NCI-H69 (cell line): ENCODE data around the gene LITAFD.
"Not testable (repeated sequence)": the region's sequence is repeated elsewhere in the genome, so short reads cannot be mapped to it uniquely, and the experiment has no call there.

Experiments used
- DNase-seq: peaks from one replicate; lab custom pipeline; 2025; lab: John Stamatoyannopoulos, UW

The LITAFD gene

DNA sequence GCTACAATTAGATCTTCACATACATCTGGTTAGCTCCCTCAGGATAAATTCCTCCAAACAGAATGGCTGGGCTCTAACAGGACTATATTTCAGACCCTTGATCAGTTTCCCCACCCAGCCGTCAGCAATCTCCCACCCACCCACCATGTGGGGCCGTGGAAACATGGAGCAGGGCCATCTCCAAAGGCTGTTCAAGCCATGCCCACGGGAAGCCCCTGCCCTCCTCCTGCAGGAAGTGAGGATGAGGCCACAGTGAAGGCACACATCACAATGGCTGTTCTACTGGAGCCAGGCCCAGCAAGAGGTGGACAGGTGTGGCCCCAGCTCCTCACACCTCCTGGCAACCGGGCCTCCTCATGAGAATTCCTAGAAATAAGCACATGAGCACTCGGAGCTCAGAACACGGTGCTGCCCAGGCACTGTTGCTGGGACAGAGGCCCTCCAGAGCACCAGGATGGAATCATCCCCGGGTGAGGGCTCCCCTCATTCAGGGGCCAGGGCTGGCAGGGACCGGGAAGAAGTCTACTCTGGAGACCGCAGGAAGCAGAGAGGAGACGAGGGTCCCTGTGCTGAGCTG lies at the start of gene LITAFD:
Gene LITAFD (plus strand): TSS at position 311 of the 577 bp plus-strand sequence. CDS start 2,005 bp downstream, outside the sequence.
- no peak for DNase-seq

DNA sequence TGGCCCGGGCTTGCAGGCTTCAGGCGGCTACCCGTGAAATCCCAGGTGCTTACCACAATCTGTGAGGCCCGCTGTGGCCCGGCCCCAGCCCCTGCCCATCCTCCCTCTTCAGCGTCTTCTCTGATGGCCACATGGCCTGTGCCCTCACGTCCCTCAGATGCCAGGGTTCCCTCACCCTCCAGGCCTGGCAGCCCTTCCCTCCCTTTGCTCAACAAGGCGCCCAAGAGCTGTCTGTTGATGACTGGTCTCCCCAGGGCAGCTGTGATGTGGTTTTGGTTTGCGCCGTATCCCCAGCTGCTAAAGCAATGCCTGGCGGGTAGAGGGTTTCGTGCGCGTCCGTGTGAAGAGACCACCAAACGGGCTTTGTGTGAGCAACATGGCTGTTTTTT lies 49.4 kb upstream of the LITAFD start:
- DNase-seq, result no peak

DNA sequence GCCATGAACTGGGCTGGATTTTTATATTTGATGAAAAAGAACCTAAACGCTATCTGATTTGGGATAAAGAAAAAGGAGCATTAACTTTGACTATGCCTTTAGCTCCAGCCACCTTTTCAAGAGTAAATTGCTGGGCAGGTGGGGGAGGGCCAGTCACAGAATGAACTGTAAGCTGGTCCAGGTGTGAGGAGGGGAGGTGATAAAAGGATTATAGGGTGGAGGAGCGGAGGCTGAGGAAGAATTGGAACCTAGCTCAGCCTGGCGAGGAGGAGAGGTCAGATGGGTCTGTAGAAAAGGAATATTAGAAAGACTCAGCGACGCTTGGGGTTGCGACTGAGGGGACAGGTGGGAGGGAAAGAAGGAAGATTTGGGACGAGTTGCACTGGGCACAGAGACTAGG lies 45.4 kb upstream of the LITAFD start:
- DNase-seq, result not testable (repeated sequence)

DNA sequence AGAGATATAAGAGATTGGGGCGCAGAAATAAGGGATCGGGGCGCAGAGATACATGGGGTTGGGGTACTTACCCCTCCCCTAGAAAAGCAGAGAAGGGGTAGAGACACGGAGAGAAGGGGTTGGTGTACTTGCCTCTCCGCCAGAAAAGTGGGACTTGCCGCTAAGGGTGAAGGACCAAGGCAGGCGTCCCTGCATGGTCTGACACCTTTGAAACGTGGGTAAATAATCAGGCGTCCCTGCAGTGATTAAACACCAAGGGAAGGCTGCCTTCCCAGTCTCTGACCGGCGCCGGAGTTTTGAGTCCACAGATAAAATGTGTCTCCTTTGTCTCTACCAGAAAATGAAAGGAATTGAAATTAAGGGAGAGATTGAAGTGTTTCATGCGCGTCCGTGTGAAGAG lies 44.6 kb upstream of the LITAFD start:
- not testable (repeated sequence) for DNase-seq

DNA sequence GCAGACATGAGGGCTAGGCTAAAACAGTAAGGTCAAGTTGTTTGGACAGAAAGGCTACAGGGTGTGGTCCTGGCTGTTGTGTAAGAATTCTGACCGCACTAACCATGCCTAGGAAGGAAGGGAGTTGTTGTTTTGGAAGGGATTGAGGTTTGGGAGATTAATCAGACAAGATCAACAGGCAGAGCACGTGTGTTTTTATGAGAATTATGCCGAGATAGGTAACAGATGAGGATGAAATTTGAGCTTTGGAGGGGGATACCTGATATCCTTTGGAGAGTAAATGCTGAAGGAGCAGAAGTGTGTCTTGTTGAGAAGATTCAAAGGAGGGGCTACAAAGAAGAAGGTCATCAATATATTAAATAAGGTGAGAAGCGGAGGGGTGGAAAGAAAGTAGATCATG lies 40.1 kb upstream of the LITAFD start:
- not testable (repeated sequence) for DNase-seq

DNA sequence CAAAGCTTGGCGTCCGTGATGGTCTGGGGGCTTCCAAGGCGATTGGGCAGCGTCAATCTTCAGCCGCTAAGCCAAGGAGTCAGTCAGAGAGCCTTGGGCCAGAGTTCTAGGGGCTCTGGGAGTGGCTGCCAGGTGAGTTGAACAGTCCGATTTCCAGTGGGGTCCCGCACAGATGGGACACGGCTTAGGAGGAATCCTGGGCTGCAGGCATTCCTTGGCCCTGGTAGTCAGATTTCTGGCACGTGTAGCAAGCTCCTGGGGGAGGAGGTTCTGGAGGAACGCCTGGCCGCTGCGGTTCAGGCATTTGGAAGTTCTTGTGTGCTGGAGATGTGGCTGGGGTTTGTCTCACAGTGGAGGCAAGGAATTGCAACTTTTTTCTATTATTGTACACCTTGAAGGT lies 38.9 kb upstream of the LITAFD start:
- not testable (repeated sequence) for DNase-seq

DNA sequence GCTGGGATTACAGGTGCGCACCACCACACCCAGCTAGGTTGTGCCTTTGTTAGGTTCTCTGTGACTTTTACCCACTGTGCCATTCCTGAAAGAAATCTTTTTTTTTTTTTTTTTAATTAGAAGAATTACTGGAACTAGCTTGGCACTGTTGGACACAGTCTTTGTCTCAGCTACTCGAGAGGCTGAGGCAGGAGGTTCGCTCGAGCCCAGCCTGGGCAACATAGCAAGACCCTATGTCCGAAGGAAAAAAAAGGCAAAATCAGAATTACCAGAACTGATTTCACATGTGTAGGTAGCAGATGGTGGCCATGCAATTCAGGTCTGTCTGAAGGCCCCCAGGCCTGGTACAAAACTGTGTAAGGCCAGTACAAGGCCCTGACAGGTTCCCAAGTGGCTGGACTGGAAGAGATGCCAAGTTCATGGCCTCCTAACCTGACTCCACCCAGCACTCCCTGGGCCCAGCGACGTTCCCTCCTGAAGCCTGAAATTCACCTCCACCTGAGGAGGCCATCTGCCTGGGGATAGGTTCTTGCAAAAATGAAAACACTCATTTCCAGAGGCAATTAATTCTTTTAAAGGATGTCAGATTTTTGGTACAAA lies 36.4 kb upstream of the LITAFD start:
- DNase-seq, result no peak

DNA sequence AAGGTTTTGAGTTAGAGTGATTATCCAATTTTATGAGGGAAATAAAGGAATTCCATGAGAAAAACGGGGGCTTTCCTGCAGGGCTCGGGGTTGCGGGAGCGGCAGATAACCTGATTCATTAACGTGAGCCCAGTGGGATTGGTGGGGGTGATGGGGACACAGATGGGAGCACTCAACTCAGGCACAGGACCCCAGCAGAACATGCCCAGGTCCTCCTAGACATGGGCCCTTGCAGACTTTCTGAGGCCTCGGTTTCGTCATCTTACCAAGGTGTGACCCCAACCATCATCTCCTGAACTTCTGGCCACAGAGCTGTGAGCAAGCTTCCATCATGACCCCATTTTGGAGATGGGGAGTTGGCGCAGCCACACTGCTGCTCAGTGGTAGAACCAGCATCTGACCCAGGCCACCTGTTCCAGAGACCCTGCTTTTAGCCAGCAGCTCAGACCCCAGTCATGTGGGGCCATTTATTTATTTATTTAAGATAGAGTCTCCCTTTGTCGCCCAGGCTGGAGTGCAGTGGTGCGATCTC lies 35.7 kb upstream of the LITAFD start:
- DNase-seq, result no peak

DNA sequence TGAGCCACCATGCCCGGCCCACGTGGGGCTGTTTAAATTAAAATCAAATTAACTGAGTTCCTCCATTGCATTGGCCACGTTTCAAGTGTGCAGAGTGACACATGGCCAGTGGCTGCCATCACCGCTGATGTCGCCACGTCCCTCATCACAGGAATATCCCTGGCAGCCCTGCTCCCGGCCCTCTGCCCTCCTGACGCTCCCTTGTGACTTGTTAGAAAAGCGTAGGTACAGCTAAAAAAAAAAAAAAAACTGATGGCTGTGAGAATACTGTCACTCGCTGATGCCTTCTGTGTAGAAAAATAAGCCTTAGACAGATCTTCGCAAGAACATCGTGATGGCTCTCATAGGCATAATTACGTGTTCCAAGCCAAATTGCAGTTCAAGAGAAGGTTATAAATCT lies 35.0 kb upstream of the LITAFD start:
- no peak for DNase-seq

DNA sequence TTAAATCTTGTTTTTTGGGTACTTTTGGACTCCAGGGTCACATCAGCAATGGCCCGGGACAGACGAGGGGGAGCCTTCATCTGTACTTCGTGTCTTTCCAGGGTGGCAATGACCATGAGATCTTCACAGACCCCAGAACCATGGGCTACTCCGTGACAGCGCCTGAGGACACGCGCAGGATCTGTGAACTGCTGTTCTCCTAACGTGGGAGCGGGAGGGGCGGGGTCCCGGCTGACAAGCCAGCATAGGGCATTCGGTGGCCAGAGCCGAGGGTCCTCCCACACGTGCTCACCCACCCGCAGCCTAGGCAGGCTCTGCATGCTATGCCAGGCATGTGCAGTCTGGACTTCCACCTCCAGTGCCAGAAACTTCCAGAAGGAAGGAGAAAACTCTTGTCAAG lies 34.5 kb upstream of the LITAFD start:
- DNase-seq, result no peak

DNA sequence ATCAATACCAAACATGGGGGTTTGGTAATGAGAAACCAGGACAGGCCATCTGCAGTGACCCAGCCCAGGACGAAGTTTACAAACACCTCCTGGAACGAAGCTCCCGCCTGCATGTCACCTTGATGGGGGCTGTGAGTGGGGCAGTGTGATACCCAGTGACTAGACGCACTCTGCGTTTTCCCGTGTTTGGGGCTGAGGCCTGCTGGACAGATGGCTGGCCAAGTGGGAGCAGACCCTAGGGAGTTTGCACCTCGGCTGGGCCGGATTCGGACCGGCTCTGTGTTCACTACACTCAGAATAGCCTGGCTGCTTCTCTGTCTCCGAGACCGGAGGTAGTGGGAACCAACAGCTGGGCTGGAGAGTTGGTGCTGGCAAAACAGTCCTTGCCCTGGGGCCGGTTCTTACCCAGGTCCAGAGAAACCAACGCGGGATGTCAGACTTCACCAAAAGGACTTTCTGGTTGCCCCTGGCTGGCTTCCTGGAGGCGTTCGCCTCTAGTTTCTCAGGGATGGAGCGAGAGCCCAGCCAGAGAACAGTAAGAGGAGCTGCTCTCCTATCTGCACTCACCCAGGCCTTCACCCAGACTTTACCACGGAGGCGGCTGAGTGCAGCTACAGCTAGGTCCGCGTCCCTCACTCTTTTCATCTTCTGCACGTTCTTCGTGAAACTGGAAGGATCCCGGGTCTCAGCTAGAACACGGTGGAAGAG lies 33.8 kb upstream of the LITAFD start:
- DNase-seq, result no peak

DNA sequence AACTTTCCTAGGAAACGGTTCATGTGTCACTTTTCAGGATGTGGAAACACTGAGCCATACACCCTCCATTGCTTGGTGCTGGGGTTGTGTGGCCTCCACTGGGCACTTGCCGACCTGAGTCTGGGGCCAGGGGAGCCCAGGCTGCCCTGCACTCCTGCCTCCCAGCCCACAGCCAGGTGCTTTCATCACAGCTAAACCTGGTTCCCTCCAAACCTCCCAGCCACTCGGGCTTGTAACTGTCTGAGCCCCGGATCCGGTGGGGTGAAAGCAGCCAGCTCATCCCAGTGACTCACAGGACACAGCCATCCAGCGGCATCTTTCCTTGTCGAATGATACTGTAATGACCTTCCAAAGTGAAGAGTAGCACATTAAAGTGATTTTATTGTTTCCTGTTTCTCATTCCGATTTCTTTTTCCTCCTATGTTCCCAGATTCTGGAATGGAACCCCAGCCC lies 33.2 kb upstream of the LITAFD start:
- no peak for DNase-seq

DNA sequence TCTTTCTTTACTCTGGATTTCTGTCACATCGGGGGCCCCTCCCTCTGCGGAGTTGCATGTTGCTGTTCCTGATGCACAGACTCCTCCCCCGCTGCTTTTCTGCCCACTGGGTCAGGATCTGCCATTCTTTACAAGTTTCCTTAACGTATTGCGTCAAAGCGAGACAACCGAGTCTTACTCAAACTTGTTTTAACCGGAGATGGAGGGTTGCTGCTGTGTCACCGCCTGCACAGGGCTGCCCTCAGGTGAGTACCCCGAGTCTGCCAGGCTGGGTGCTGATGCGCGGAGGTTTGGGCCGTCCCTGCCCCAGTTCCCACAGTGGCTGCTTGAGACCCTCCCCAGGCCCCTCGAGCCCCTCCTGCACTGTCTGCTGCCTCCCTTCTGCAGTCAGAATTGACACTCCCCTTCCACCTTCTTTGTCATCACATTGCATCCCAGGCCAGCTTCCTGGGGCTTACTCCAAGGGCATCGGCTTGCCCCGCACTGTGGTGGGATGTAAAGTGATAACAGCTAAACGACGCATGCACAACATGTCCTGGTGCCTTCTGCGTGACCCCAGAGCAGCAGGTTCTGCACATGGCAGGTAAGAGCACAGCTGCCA lies 32.6 kb upstream of the LITAFD start:
- DNase-seq, result no peak

DNA sequence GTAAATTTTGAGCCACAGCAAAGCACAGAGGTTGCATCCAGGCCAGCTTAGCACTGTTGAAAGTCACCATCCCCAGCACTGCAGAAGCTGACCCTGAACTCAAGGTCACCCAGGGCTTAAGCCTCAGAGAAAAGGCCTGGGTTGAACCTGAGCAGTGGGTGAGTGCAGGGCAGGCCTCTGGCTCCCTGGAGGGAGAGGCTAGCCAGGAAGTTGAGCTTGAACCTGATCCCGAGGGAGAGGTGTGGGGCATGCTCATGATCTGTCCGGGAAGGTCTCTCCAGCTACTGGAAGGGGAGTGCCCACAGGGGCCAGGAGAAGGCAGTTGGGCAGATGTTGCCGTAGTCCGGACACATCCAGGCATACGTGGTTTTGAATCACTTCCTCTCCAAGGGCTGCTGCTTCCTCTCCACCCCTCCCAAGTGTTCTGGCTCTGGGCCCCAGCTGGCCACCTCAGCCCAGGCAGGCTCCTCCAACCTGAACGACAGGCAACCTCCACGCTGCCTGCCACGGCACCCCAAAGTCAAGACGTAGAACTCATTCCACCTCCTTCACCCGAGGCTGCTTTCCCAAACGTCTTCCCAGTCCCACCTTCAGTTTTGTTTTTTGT lies 31.8 kb upstream of the LITAFD start:
- no peak for DNase-seq

DNA sequence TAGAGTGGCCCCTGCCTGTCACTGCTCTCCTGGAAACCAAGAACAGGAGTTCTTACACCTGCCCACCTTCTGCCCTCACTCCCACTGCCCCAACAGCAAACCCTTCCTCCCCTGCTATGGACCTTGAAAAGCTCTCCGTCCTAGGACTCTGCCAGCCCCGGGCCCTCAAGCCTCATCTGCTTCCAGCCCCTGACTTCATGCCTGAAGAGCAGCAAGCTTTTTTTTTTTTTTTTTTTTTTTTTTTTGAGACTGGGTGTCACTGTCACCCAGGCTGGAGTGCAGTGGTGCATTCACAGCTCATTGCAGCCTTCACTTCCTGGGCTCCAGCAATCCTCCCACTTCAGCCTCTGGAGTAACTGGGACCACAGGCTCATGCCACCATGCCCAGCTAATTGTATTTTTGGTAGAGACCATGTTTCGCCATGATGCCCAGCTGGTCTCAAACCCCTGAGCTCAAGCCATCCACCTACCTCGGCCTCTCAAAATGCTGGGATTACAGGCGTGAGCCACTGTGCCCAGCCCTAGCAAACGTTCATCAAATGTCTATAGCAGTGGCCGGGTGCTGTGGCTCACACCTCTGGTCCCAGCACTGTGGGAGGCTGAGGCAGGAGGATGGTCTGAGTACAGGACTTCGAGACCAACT lies 30.3 kb upstream of the LITAFD start:
- no peak for DNase-seq

DNA sequence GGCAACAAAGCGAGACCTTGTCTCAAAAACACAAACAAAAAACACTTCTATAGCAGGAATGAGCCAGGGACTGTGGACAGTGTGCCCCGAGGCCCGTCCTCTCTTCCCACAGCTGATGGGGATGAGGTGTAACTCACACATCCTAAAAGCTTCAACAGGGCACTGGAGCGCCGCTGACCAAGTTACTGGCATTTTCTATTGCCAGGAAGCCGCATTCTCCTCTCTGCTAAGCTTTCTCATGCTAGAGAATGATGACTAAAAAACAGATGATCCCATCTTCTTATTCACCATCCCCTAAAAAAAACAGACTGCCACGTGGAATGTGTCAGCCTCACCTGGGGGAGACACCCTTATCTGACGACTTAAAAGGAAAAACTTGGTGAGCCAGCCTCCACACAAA lies 29.6 kb upstream of the LITAFD start:
- no peak for DNase-seq

DNA sequence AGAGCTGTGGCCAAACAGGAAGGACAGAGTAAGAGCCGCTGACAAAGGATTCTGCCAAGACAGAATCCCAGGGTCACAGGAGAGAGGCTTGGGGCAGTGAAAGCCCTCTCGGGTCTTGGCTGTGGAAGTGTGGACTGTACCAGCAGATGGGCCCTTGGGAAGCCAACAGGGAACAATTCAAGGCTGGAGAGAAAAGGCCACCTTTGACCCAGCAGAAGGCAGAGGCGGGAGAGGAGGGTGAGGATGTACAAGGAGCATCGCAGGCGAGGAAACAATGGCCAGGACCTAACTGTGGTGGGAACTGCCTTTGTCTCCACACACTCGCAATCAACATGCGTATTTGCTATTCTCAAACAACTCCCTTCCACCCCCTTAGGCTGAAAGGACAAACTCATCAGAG lies 29.0 kb upstream of the LITAFD start:
- no peak for DNase-seq

DNA sequence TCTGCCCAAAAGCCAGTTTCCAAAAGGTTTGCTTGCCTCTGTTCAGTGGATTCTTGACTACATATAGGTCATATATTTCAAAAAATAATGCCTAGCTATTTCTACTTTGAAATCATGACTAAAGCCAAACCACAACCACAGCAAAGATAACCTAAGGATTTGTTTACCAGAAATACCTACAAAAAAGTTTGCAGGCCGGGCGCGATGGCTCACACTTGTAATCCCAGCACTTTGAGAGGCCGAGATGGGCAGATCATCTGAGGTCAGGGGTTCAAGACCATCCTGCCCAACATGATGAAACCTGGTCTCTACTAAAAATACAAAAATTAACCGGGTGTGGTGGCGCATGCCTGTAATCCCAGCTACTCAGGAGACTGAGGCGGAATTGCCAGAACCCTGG lies 28.5 kb upstream of the LITAFD start:
- DNase-seq, result no peak

DNA sequence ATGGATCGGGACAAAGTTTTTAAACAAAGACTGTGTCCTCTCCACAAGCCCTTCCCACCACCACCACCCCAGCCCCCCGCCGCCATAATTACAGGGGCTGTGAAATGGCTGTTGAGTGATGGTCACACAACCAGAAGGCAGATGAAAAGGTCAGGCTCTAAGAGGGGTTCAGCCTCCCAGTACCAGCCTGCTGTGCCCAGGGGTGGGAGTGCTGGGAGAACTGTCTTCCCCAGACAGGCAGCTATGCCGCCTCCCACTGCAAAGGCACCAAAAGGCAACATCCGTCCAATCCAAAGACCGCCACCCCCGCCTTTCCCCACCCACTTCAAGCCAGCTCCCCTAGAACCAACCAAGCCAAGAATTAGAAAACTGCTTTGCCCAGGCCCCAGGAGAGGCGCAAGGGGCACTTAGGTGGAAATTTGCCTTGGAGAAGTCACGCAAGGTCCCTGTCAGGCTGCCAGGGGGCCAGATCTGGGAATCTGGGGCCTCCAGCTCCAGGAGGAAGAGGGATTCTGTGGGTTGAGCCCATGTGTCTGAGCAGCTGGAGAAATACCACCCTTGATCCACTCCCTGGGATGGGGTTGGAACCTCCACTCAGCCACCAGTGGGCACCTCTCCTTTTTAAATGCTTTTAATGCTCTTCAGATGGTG lies 27.7 kb upstream of the LITAFD start:
- peak; percentile 22 for DNase-seq

DNA sequence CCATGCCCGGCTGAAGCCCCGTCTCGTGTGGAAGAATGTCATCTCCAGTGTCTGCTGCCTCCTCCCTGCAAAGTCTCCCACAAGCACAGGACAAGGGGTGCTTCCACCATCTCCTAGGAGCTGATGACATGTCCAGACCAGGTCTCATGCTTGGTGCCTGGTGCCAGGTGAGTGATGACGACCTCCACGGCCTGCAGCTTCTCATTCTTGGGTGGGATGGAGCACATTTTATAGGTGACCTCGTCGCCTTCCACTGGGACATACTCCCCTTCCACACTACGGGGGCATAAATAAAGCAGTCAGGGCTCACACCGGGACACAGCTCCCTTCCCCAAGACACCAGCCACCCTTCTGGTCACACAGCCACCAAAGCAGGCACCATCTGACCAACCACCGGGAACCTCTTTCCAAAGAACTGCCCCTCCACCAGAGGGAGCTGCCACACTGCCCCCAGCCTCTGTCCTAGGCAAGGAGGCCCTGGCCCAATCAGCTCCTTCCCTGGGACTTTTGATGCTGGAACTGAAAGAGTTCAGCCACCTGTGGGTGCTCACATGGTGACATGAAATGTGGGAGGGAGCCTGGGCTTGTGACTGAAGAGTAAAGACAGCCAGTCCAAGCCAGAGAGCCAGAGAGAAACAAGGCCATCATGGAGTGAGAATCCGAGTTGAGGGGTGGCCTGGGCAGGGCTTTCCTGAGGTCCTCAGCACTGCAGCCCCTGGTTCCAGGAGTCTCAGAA lies 26.9 kb upstream of the LITAFD start:
- no peak for DNase-seq

DNA sequence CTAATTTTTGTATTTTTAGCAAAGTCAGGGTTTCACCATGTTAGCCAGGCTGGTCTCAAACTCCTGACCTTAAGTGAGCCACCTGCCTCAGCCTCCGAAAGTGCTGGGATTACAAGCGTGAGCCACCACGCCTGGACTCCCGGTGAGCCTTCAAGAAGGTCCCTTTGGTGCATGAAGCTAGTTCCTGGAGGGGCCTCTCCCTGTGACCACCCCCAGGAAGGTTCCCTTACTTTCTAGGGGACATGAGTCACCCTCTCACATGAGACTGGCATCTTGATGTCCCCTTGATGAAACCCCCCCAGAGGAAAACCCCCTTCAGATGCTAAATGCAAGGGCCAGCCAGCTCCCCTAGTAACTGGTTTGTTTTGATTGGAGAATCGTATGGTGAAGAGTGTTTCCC lies 26.2 kb upstream of the LITAFD start:
- no peak for DNase-seq
